HepG2 (cell line): Measurements from ENCODE around the gene GRAMD1B. TPM values are rescaled to one million over a fixed set of nuclear protein-coding genes. Genes with fewer than 3 reads are reported as not detected.

ENCODE experiments used
- ATAC-seq: fragments of 200-7000 bp; cut with Tn5 transposase; 3 replicates; pipeline ENCODE4 v1.9.1; 2020; ENCODE audit warnings: mild to moderate bottlenecking, moderate library complexity
- BruUV-seq: library from RNA; stranded (reverse); fragments of 400-500 nt; replicated peaks from 2 replicates; lab custom pipeline; 2021; lab: Mats Ljungman, UMichigan
- CTCF ChIA-PET: fragments of 300-600 bp; formaldehyde crosslinking; extraction: SDS; loops from one replicate; lab custom pipeline; 2021; ENCODE audit warnings: low total read pairs, inconsistent platforms, low intra/inter-chr PET ratio; lab: Yijun Ruan, JAX
- POLR2A ChIA-PET: fragments of 350-600 bp; sonication (Branson Sonifier 250); formaldehyde crosslinking; loops from one replicate; lab custom pipeline; 2020; ENCODE audit warnings: antibody characterized with exemption, inconsistent platforms; lab: Yijun Ruan, JAX
- DNase-seq: peaks from one replicate; pipeline ENCODE4 v3.0.0-alpha.2; 2015; ENCODE audit warnings: low spot score
- FAIRE-seq: peaks from 3 replicates; lab custom pipeline; 2011; peaks lifted over from hg19 to GRCh38; lab: Jason Lieb, UNC
- H2AFZ ChIP-seq: one replicate; pipeline ENCODE4 v1.6.1; 2011; ENCODE audit warnings: low read length, inconsistent platforms
- H3K27ac ChIP-seq: fragments of 300-600 bp; 3 replicates; pipeline ENCODE4 v1.8.0; 2011; ENCODE audit warnings: mixed run types, mild to moderate bottlenecking, mixed read lengths, low read length, inconsistent platforms; ENCODE audit not compliant: insufficient read depth; ENCODE audit errors: extremely low read length
- H3K27me3 ChIP-seq, 2 experiments: fragments of 200-600 bp in 1 of 2; 2 replicates in 1 of 2; 3 replicates in 1 of 2; pipeline versions ENCODE4 v1.6.0 to v1.8.0; 2011; ENCODE audit warnings: low read length in 2 of 2, mild to moderate bottlenecking in 2 of 2, moderate library complexity in 2 of 2, inconsistent platforms in 1 of 2; ENCODE audit not compliant: insufficient read depth in 2 of 2, control insufficient read depth in 1 of 2
- H3K36me3 ChIP-seq, 2 experiments: fragments of 200-600 bp in 1 of 2; replicated peaks in 1 of 2; 2 replicates in 1 of 2; 3 replicates in 1 of 2; pipeline versions ENCODE4 v1.5.1 to v1.8.0; 2011; ENCODE audit warnings: low read length in 2 of 2, inconsistent platforms in 1 of 2; ENCODE audit not compliant: insufficient read depth in 2 of 2, control insufficient read depth in 1 of 2
- H3K4me1 ChIP-seq: 2 replicates; pipeline ENCODE4 v1.5.1; 2012; ENCODE audit warnings: low read length, inconsistent platforms; ENCODE audit not compliant: insufficient read depth
- H3K4me2 ChIP-seq: 2 replicates; pipeline ENCODE4 v1.6.0; 2011; ENCODE audit warnings: low read depth, low read length, inconsistent platforms
- H3K4me3 ChIP-seq, 3 experiments: fragments of 200-600 bp in 1 of 3; sonication (generic), shearing (Covaris generic) in 1 of 3; replicated peaks in 1 of 3; 2 replicates each; pipeline ENCODE4 v1.5.1; 2011 to 2016; ENCODE audit warnings: low read length in 3 of 3, inconsistent platforms in 2 of 3, low read depth in 2 of 3, mild to moderate bottlenecking in 2 of 3, control low read depth in 1 of 3, mixed read lengths in 1 of 3; ENCODE audit not compliant: insufficient read depth in 1 of 3
- H3K79me2 ChIP-seq: one replicate; pipeline ENCODE4 v1.6.1; 2011; ENCODE audit warnings: low read length, inconsistent platforms; ENCODE audit not compliant: insufficient read depth
- H3K9ac ChIP-seq: 2 replicates; pipeline ENCODE4 v1.6.0; 2011; ENCODE audit warnings: mild to moderate bottlenecking, low read depth, low read length, inconsistent platforms; ENCODE audit not compliant: insufficient read depth
- H3K9me3 ChIP-seq: 2 replicates; pipeline ENCODE4 v1.5.1; 2012; ENCODE audit warnings: mild to moderate bottlenecking, low read length
- H4K20me1 ChIP-seq: 2 replicates; pipeline ENCODE4 v1.6.0; 2011; ENCODE audit warnings: inconsistent platforms, mild to moderate bottlenecking, low read length, moderate library complexity; ENCODE audit not compliant: insufficient read depth
- ESRRA ChIP-seq: sonication (generic); formaldehyde crosslinking; IDR thresholded peaks from 2 replicates; pipeline ENCODE4 v1.5.1; 2020; ENCODE audit warnings: mild to moderate bottlenecking, low read depth, missing genetic modification reagents
- HBP1 ChIP-seq: IDR thresholded peaks from 2 replicates; pipeline ENCODE4 v1.6.1; 2016; ENCODE audit warnings: low read depth, control low read depth
- HHEX ChIP-seq: IDR thresholded peaks from 2 replicates; pipeline ENCODE4 v1.6.1; 2016; ENCODE audit warnings: control low read depth
- RARA ChIP-seq: IDR thresholded peaks from 2 replicates; pipeline ENCODE4 v1.6.1; 2016; ENCODE audit warnings: missing genetic modification reagents, missing compliant biosample characterization
- RBAK ChIP-seq: sonication (generic); formaldehyde crosslinking; IDR thresholded peaks from 2 replicates; pipeline ENCODE4 v1.5.1; 2020; ENCODE audit warnings: mild to moderate bottlenecking, missing genetic modification reagents
- RERE ChIP-seq: IDR thresholded peaks from 2 replicates; pipeline ENCODE4 v1.6.1; 2016; ENCODE audit warnings: low read depth, missing genetic modification reagents, missing compliant biosample characterization
- RNF2 ChIP-seq: fragments of 450-650 bp; conservative IDR thresholded peaks from 2 replicates; pipeline ENCODE4 v1.6.1; 2016; ENCODE audit warnings: low read depth
- SSRP1 ChIP-seq: IDR thresholded peaks from 2 replicates; pipeline ENCODE4 v1.6.1; 2016; ENCODE audit warnings: control low read depth
- WGBS: methylation state at CpG from one replicate; pipeline ENCODE4 v1.1.6; 2017; ENCODE audit warnings: low lambda C conversion rate; 5-methylcytosine and 5-hydroxymethylcytosine counted together
- in situ Hi-C: cut with HindIII; loops from 2 replicates; pipeline ENCODE4 v1.10.0; 2017; ENCODE audit warnings: low pct_unique_long_range_greater_than_20kb; ENCODE audit not compliant: extremely low pct_ligation_motif_present
- intact Hi-C: fragments of 100-400 bp; cut with micrococcal nuclease; formaldehyde crosslinking; loops from one replicate; pipeline ENCODE4 v1.10.0; 2022; ENCODE audit not compliant: unreplicated experiment
- polyA plus RNA-seq, 8 experiments: library from polyadenylated mRNA; depleted of rRNA in 3 of 8; stranded (reverse) in 7 of 8; unstranded in 1 of 8; fragments of >200 nt; fragmentation: Illumina TruSeq in 4 of 8; extraction: Trizol in 4 of 8; gene quantifications; 2 replicates each; pipeline versions ENCODE4 v1.2.1 to v1.2.3, GENCODE V29; 2011 to 2016; ENCODE audit warnings: low read depth in 4 of 8, missing spikeins in 1 of 8, mixed read lengths in 1 of 8; ENCODE audit not compliant: insufficient read depth in 1 of 8
- total RNA-seq, 5 experiments: library from RNA; depleted of rRNA; stranded (reverse); fragments of >200 nt; fragmentation: Illumina TruSeq; extraction: Trizol; gene quantifications; 2 replicates each; pipeline ENCODE4 v1.2.3, GENCODE V29; 2016; ENCODE audit warnings: low read depth in 1 of 5

Gene GRAMD1B
- total and polyA plus RNA-seq, 2 of the 13 experiments (the other 11 are each of a cell fraction or from before 2014, with no cell fraction given), result 0.12 TPM; not detected in 1

- Histone ChIP-seq H3K79me2 (no peaks in the 10 kb centered on the region), H3K27me3 (peaks cover 12 to 38% of the 10 kb centered on the region in 2 experiments; a peak in 4 of 5 replicates), H3K4me3 (no peak overlapping the region), H3K9me3 (no peaks in the 10 kb centered on the region), H3K27ac (no peak overlapping the region), H3K9ac (no peak overlapping the region), H3K36me3 (no peaks in the 10 kb centered on the region), H3K4me1 (no peaks in the 10 kb centered on the region), H3K4me2 (no peak overlapping the region), H4K20me1 (no peaks in the 10 kb centered on the region), H2AFZ (no peak overlapping the region)
- no peak for ATAC-seq
- intact Hi-C loops, result no loop called here
- in situ Hi-C loops, result no loop called here
- DNase-seq, result no peak
- TF ChIP-seq HBP1, result no peak
- no peak for TF ChIP-seq SSRP1 (CRISPR knock-in tag)
- no peak for TF ChIP-seq HHEX
- no peak for TF ChIP-seq RNF2
- TF ChIP-seq ESRRA (CRISPR knock-in tag), result no peak
- TF ChIP-seq RBAK (CRISPR knock-in tag), result no peak
- CTCF ChIA-PET, result no interaction called here
- BruUV-seq, result no TSS peak
- WGBS, result 20% methylated on average over 5 of the region's 5 CpGs
- POLR2A ChIA-PET, result no interaction called here
- FAIRE-seq, result no peak
These were observed 131.3 kb downstream of the GRAMD1B start for GRCh38 chr11:123561431-123561800.

GRCh38 chr11:123562158-123562557 is 132.1 kb downstream of the GRAMD1B start:
- H2AFZ ChIP-seq, result no peak overlapping the region
- 10% methylated on average over 7 of the region's 7 CpGs for WGBS
- no peaks in the 10 kb centered on the region for H3K79me2 ChIP-seq
- no peak for FAIRE-seq
- H3K4me3 ChIP-seq, result no peak overlapping the region
- ChIA-PET CTCF (no interaction called here), POLR2A (no interaction called here)
- intact Hi-C loops, result no loop called here
- in situ Hi-C loops, result no loop called here
- BruUV-seq, result no TSS peak
- no peak overlapping the region for H3K27ac ChIP-seq
- no peak overlapping the region for H3K9ac ChIP-seq
- no peaks in the 10 kb centered on the region for H4K20me1 ChIP-seq
- no peak for DNase-seq
- no peaks in the 10 kb centered on the region for H3K9me3 ChIP-seq
- H3K4me1 ChIP-seq, result no peaks in the 10 kb centered on the region
- ATAC-seq, result peak; percentile 44
- TF ChIP-seq RERE (CRISPR knock-in tag) (no peak), RARA (peak; percentile 19; the same call in 1 of the 2 replicates)
- H3K36me3 ChIP-seq, result no peaks in the 10 kb centered on the region
- H3K27me3 ChIP-seq, result peaks cover 12 to 43% of the 10 kb centered on the region in 2 experiments; a peak in 4 of 5 replicates
- no peak overlapping the region for H3K4me2 ChIP-seq
